ENCODE data around the gene TMPRSS2. TPM values are rescaled to one million over a fixed set of nuclear protein-coding genes. Genes with fewer than 3 reads are reported as not detected.
"Not testable (repeated sequence)": the region's sequence is repeated elsewhere in the genome, so short reads cannot be mapped to it uniquely, and the experiment has no call there.

TMPRSS2 gene
- total RNA-seq, 1 donor from 2014 or later: 0.99 TPM

DNA sequence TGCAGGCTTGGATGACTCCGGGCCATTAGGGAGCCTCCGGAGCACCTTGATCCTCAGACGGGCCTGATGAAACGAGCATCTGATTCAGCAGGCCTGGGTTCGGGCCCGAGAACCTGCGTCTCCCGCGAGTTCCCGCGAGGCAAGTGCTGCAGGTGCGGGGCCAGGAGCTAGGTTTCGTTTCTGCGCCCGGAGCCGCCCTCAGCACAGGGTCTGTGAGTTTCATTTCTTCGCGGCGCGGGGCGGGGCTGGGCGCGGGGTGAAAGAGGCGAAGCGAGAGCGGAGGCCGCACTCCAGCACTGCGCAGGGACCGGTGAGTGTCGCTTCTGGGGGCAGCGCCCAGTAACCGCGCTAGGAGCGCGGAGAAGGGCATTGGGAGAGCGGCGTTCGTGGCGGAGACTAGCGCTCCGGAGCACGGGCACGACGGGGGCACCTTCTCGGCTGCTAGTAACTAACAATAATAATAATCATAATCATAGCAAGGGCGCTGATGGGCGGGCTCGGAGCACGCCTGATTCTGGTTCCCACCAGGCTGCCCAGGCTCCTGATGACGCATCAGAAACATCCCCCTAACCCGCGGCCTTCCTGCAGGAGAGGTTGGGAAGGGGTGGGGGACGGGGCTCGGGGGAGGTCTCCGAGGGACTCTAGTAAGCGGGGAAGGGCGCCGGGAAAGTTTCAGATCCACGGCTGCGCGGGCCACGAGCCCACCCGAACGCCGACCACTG lies 81.8 kb downstream of the TMPRSS2 start, which contains the start of gene MX1:
MX1 (plus strand) TSS at position 286 of the 722 bp plus-strand sequence. CDS start 5,832 bp downstream, outside the sequence.
- Mint-ChIP-seq H3K36me3 (peaks cover 3% of the 10 kb centered on the region), H3K27ac (peak within 1 kb of the TSS; percentile 63), H3K4me3 (peak within 1 kb of the TSS; percentile 74), H3K27me3 (ENCODE audit: insufficient read depth, low read depth) (peaks cover 19% of the 10 kb centered on the region), H3K9me3 (no peaks in the 10 kb centered on the region), H3K4me1 (peaks cover 6% of the 10 kb centered on the region)
- H3K36me3 ChIP-seq: no peaks in the 10 kb centered on the region
- H3K79me2 ChIP-seq (ENCODE audit: low read depth): no peaks in the 10 kb centered on the region
- H3K4me1 ChIP-seq: no peaks in the 10 kb centered on the region
- peak within 1 kb of the TSS; percentile 45 for H2AFZ ChIP-seq (replicated peaks)
- TF ChIP-seq EZH2 (IDR thresholded peaks at IDR 0.05) (peak; percentile 64), EZH2phosphoT487 (IDR thresholded peaks at IDR 0.05) (no peak)
- TF ChIP-seq, protein P1, sequence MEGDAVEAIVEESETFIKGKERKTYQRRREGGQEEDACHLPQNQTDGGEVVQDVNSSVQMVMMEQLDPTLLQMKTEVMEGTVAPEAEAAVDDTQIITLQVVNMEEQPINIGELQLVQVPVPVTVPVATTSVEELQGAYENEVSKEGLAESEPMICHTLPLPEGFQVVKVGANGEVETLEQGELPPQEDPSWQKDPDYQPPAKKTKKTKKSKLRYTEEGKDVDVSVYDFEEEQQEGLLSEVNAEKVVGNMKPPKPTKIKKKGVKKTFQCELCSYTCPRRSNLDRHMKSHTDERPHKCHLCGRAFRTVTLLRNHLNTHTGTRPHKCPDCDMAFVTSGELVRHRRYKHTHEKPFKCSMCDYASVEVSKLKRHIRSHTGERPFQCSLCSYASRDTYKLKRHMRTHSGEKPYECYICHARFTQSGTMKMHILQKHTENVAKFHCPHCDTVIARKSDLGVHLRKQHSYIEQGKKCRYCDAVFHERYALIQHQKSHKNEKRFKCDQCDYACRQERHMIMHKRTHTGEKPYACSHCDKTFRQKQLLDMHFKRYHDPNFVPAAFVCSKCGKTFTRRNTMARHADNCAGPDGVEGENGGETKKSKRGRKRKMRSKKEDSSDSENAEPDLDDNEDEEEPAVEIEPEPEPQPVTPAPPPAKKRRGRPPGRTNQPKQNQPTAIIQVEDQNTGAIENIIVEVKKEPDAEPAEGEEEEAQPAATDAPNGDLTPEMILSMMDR (IDR thresholded peaks at IDR 0.05): no peak
- H3F3A ChIP-seq (ENCODE audit: low read depth): no peaks in the 10 kb centered on the region
- no peaks in the 10 kb centered on the region for H3K9me3 ChIP-seq (ENCODE audit: low read depth)
- DNase-seq (ENCODE audit: low spot score): peak; percentile 52
- H4K20me1 ChIP-seq (ENCODE audit: low read depth): no peaks in the 10 kb centered on the region
- H3K27ac ChIP-seq: no peak within 1 kb of the TSS
- peak within 1 kb of the TSS; percentile 48 for H3K4me3 ChIP-seq
- H3K27me3 ChIP-seq: peaks cover 51% of the 10 kb centered on the region
- no peak within 1 kb of the TSS for H3K9ac ChIP-seq
- peak within 1 kb of the TSS; percentile 79 for H3K4me2 ChIP-seq

GRCh38 chr21:41425588-41425953 lies 82.4 kb downstream of the TMPRSS2 start:
- no peaks in the 10 kb centered on the region for H3K9me3 Mint-ChIP-seq
- peaks cover 12% of the 10 kb centered on the region for H3K4me1 Mint-ChIP-seq
- H3K79me2 ChIP-seq (ENCODE audit: low read depth): no peaks in the 10 kb centered on the region
- no peaks in the 10 kb centered on the region for H3K4me1 ChIP-seq
- peaks cover 56% of the 10 kb centered on the region for H3K27me3 ChIP-seq
- H3K9me3 ChIP-seq (ENCODE audit: low read depth): no peaks in the 10 kb centered on the region
- no peaks in the 10 kb centered on the region for H4K20me1 ChIP-seq (ENCODE audit: low read depth)
- H3K27ac Mint-ChIP-seq: no peak overlapping the region
- no peak for DNase-seq (ENCODE audit: low spot score)
- H3K27me3 Mint-ChIP-seq (ENCODE audit: insufficient read depth, low read depth): peaks cover 19% of the 10 kb centered on the region
- peak overlapping the region; percentile 48 for H3K4me3 ChIP-seq
- peak overlapping the region; percentile 79 for H3K4me2 ChIP-seq
- H3K27ac ChIP-seq: no peak overlapping the region
- peak overlapping the region; percentile 45 for H2AFZ ChIP-seq (replicated peaks)
- H3K36me3 ChIP-seq: no peaks in the 10 kb centered on the region
- H3K4me3 Mint-ChIP-seq: peak overlapping the region; percentile 74
- H3K36me3 Mint-ChIP-seq: peaks cover 3% of the 10 kb centered on the region
- TF ChIP-seq, protein P1 (IDR thresholded peaks at IDR 0.05): no peak
- no peak for TF ChIP-seq EZH2phosphoT487 (IDR thresholded peaks at IDR 0.05)
- no peak for TF ChIP-seq EZH2 (IDR thresholded peaks at IDR 0.05)
- H3F3A ChIP-seq (ENCODE audit: low read depth): no peaks in the 10 kb centered on the region
- no peak overlapping the region for H3K9ac ChIP-seq

DNA sequence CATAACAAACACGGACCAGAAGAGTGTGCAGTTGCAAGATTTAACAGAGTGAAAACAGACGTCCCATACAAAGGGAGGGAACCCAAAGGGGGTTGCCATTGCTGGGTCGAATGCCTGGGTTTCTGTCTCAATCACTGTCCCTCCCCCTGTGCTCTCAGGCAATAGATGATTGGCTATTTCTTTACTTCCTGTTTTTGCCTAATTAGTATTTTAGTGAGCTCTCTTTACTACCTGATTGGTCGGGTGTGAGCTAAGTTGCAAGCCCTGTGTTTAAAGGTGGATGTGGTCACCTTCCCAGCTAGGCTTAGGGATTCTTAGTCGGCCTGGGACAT lies 84.7 kb downstream of the TMPRSS2 start:
- H4K20me1 ChIP-seq (ENCODE audit: low read depth); H3K4me3 ChIP-seq; H3F3A ChIP-seq (ENCODE audit: low read depth); H3K4me3 Mint-ChIP-seq; H3K27ac Mint-ChIP-seq; H2AFZ ChIP-seq (replicated peaks); H3K4me1 ChIP-seq; H3K79me2 ChIP-seq (ENCODE audit: low read depth); DNase-seq (ENCODE audit: low spot score); H3K27ac ChIP-seq; H3K9me3 Mint-ChIP-seq; H3K9ac ChIP-seq; H3K9me3 ChIP-seq (ENCODE audit: low read depth); H3K36me3 Mint-ChIP-seq; H3K36me3 ChIP-seq; H3K4me2 ChIP-seq: not testable (repeated sequence)
- Mint-ChIP-seq H3K4me1 (peaks cover 17% of the 10 kb centered on the region), H3K27me3 (ENCODE audit: insufficient read depth, low read depth) (peaks cover 19% of the 10 kb centered on the region)
- peaks cover 58% of the 10 kb centered on the region for H3K27me3 ChIP-seq

DNA sequence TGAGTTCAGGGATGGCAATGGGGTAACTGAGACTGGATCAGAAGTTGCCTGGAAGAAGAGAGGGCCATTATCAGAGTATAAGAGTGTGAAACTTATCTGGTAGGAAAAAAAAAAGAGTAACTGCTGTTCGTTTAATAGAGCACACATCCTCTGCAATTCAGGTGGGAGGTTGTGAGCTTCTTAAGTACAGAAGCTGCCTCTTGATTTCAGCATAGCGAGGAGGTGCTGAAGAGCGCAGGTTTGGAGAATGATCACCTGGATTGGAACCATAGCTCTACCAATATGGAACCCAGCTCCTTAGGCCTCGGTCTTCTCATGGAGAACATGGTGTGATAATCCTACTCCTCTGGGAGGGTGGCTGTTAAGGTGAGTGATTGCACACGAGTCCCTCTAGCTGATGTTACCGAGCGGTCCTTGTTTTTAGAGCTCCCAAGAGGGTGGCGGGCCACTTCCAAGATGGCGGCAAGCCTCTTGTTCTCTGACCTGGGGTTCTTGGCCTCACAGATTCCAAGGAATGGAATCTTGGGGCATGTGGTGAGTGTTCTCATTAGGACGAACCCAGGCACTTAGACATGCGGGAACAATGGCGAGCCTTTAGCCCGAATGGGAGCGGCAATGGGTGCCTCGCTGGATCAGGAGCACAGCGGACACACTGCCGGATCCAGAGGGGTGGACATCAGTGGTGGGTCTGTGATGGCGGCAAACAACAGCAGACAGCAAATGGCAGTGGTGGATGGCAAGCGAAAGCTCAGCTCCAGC lies 85.2 kb downstream of the TMPRSS2 start:
- Histone ChIP-seq H3K27ac (no peak overlapping the region), H3K4me2 (no peak overlapping the region), H2AFZ (replicated peaks) (no peak overlapping the region), H4K20me1 (ENCODE audit: low read depth) (no peaks in the 10 kb centered on the region), H3F3A (ENCODE audit: low read depth) (no peaks in the 10 kb centered on the region), H3K9me3 (ENCODE audit: low read depth) (no peaks in the 10 kb centered on the region), H3K4me3 (no peak overlapping the region), H3K79me2 (ENCODE audit: low read depth) (no peaks in the 10 kb centered on the region), H3K9ac (no peak overlapping the region), H3K36me3 (no peaks in the 10 kb centered on the region), H3K27me3 (peaks cover 52% of the 10 kb centered on the region), H3K4me1 (no peaks in the 10 kb centered on the region)
- peaks cover 3% of the 10 kb centered on the region for H3K36me3 Mint-ChIP-seq
- peaks cover 17% of the 10 kb centered on the region for H3K4me1 Mint-ChIP-seq
- H3K27me3 Mint-ChIP-seq (ENCODE audit: insufficient read depth, low read depth): peaks cover 16% of the 10 kb centered on the region
- no peaks in the 10 kb centered on the region for H3K9me3 Mint-ChIP-seq
- no peak for DNase-seq (ENCODE audit: low spot score)
- TF ChIP-seq EZH2phosphoT487 (IDR thresholded peaks at IDR 0.05): no peak
- TF ChIP-seq, protein P1 (IDR thresholded peaks at IDR 0.05): no peak
- TF ChIP-seq EZH2 (IDR thresholded peaks at IDR 0.05): no peak
- no peak overlapping the region for H3K4me3 Mint-ChIP-seq
- no peak overlapping the region for H3K27ac Mint-ChIP-seq

DNA sequence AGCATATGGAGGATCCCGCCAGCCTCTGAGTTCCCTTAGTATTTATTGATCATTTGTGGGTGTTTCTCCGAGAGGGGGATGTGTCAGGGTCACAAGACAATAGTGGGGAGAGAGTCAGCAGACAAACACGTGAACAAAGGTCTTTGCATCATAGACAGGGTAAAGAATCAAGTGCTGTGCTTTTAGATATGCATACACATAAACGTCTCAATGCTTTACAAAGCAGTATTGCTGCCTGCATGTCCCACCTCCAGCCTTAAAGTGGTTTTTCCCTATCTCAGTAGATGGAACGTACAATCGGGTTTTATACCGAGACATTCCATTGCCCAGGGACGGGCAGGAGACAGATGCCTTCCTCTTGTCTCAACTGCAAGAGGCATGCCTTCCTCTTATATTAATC lies 87.0 kb downstream of the TMPRSS2 start:
- Mint-ChIP-seq H3K27me3 (ENCODE audit: insufficient read depth, low read depth) (peaks cover 14% of the 10 kb centered on the region), H3K4me1 (peaks cover 17% of the 10 kb centered on the region), H3K4me3 (peak overlapping the region; percentile 87)
- H4K20me1 ChIP-seq (ENCODE audit: low read depth); H3K36me3 ChIP-seq; H2AFZ ChIP-seq (replicated peaks); H3F3A ChIP-seq (ENCODE audit: low read depth); H3K36me3 Mint-ChIP-seq; H3K4me1 ChIP-seq; H3K27ac Mint-ChIP-seq; H3K9me3 Mint-ChIP-seq; H3K9ac ChIP-seq; H3K4me3 ChIP-seq; DNase-seq (ENCODE audit: low spot score); H3K9me3 ChIP-seq (ENCODE audit: low read depth); H3K79me2 ChIP-seq (ENCODE audit: low read depth); H3K27ac ChIP-seq: not testable (repeated sequence)
- H3K4me2 ChIP-seq: peak overlapping the region; percentile 83
- peaks cover 35% of the 10 kb centered on the region for H3K27me3 ChIP-seq
